HUES6 (cell line): ENCODE results near the gene ERAP2.

Experiments used
- H3K27ac ChIP-seq: 2 replicates; pipeline ENCODE4 v1.7.0; 2013; ENCODE audit warnings: low read depth, mild to moderate bottlenecking, low read length, inconsistent platforms
- H3K27me3 ChIP-seq: 2 replicates; pipeline ENCODE4 v1.6.1; 2013; ENCODE audit warnings: low read length; ENCODE audit not compliant: control insufficient read depth, insufficient read depth
- H3K36me3 ChIP-seq: 2 replicates; pipeline ENCODE4 v1.6.1; 2013; ENCODE audit warnings: low read length; ENCODE audit not compliant: control insufficient read depth, insufficient read depth
- H3K4me1 ChIP-seq: 2 replicates; pipeline ENCODE4 v1.6.1; 2013; ENCODE audit warnings: low read length; ENCODE audit not compliant: control insufficient read depth, insufficient read depth
- H3K4me3 ChIP-seq: 2 replicates; pipeline ENCODE4 v1.5.1; 2013; ENCODE audit warnings: low read depth, low read length
- H3K9ac ChIP-seq: one replicate; pipeline ENCODE4 v1.6.1; 2013; ENCODE audit warnings: mild to moderate bottlenecking, low read length
- H3K9me3 ChIP-seq: 2 replicates; pipeline ENCODE4 v1.6.1; 2013; ENCODE audit warnings: low read depth, low read length; ENCODE audit not compliant: control insufficient read depth, insufficient read depth

Gene ERAP2

DNA sequence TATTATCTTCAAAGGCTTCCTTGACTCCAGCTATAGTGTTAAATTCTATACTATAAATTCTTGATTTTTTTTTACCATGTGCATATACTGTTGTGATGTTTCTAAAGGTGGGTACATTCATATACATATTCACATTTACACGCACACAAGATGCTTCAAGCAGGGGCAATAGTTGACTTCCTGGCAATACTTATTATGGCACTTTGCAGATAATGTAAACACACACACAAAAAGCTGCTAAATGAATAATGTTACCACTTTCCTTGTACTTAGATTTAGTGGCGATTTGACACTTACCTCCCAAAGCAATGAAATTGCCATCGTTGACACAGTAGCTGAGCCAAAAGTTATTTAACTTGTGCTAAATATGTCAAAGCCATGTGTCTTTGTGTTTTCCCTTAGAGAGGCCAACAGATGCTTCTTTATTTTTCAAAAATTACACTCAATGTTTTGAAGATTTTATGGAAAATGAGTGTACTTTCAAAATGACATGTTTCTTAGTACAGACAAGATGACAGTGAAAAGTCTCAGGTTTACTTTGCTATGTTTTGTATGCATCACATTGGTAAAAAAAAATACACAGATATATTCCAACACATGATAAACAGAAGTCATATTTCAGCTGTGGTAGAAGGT, 12.2 kb upstream of the ERAP2 start:
- no peaks in the 10 kb centered on the region for H3K27me3 ChIP-seq
- no peaks in the 10 kb centered on the region for H3K9me3 ChIP-seq
- no peak overlapping the region for H3K4me3 ChIP-seq
- H3K27ac ChIP-seq, result no peak overlapping the region
- H3K4me1 ChIP-seq, result 0 out of 2 replicates have a peak, but pooled peaks cover under 1% of the 10 kb centered on the region
- no peak overlapping the region for H3K9ac ChIP-seq
- no peaks in the 10 kb centered on the region for H3K36me3 ChIP-seq

DNA sequence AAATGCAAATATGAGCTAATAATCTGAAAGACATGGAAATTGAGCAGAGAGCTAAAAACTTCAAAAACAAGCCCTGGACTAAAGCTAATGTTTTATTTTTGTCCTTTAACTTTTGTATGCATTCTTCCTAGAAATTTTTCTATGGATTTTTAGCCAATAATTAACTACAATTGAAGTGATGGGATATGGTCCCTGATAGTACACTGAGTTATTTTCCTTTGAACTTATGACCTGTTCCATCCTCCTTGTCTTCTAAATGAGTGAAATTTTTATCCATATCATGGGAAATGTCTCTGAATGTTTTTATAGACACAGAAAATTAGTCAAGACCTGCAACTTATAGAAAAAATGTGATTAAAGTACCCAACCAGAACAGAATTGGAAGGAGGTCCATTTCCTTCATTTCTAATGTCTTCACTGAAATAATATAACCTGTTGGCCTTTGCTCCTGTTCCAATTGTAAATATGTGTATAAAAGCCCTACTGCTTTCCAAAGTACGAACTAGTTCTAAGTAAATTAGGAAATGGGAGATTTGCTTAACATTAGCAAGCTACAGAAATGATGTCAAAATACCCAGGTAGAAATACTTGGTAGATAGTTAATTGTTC, 11.3 kb upstream of the ERAP2 start:
- Histone ChIP-seq H3K27me3 (no peaks in the 10 kb centered on the region), H3K4me3 (no peak overlapping the region), H3K9me3 (no peaks in the 10 kb centered on the region), H3K9ac (no peak overlapping the region), H3K27ac (no peak overlapping the region), H3K36me3 (no peaks in the 10 kb centered on the region), H3K4me1 (peaks cover 5% of the 10 kb centered on the region)

DNA sequence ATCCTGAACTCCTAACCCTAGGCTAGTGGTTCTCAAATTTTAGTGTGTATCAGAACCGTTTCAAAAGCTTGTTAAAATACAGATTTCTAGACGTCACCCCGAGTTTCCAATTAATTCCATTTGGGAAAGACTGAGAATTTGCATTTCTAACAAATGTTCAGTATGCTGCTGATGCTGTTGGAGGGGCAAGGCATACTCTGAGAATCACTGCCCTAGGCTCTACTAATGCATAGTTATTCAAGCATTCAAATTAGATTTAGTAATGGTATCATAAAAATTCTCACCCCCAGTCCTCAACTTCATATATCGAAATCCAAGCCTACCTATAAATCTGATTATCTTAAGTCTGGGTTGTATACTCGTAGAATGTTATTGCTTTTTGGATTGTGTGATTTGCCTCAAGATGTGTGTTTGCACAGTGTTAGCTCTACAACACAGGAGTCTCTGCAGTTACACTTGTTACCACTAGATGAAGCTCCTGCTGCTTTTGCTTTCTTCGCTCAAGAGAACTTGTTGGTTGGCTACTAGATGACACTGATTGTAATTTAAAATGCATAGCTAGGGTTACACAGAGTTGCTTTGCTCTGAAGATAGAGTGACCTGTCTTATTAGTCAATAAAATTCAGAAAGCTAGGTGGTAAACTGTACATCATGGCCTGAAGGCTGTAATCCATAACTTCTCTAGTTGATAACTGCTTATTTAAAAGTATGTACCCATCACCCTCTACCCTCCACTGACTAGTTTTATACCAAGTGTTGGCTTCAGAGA, 7.5 kb upstream of the ERAP2 start:
- H3K27ac ChIP-seq, result no peak overlapping the region
- no peaks in the 10 kb centered on the region for H3K9me3 ChIP-seq
- H3K36me3 ChIP-seq, result no peaks in the 10 kb centered on the region
- H3K9ac ChIP-seq, result no peak overlapping the region
- H3K4me1 ChIP-seq, result peaks cover 17% of the 10 kb centered on the region
- H3K27me3 ChIP-seq, result no peaks in the 10 kb centered on the region
- no peak overlapping the region for H3K4me3 ChIP-seq

DNA sequence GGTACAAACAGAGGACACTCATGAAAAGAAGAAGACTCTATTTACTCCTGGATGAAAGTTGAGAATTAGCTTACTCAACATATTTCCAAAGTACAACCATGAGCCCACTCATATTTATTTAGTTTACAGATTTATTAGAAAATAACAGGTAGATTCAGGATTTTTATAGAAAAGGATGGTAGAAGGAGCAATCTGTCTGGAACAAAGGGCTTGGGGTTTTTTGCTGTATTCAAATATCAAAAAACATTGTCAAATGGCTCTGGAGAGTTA, 7.0 kb upstream of the ERAP2 start:
- Histone ChIP-seq H3K9ac (no peak overlapping the region), H3K9me3 (no peaks in the 10 kb centered on the region), H3K4me3 (no peak overlapping the region), H3K4me1 (peaks cover 17% of the 10 kb centered on the region), H3K27me3 (no peaks in the 10 kb centered on the region), H3K36me3 (no peaks in the 10 kb centered on the region), H3K27ac (no peak overlapping the region)

DNA sequence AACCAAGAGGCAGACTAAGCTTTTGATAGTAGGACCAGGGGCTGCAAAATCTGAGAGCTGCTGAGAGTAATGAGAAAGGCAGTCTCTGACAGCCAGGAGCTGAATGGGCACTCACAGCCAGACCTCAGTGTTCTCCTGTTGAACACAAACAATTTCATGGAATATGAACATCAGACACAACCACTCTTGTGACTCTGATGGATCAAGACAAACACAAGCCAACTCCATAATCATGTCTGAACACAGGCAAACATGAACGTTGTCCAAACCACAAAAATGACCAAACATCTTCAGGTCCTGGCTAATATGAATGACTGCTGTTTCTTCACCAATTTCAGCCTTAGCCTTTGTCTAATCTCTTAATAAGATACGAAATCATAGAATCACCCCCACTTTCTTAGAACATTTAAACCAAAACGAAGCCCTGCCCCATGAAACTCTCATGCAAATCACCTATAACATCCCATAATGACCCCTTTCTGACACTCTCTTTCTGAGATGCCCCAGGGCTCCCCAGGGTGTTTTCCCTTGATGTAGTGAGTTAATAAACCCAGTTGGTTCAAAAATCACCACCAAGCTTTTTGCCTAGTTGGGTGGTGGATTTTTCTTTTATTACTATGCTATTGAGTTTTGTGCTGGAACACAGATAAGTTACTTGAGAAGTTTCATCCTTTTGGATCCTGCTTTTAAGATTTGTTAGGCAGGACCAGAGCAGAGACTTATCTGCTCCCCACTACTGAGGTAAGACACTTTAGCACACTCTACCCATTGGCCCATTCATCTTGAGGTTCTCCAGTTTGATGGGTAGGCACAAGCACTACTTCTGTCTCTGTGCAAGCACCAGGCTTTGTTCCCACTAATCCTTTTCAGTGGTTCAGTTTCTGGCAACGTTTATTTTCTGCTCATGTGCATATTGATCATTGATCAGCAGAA, 5.9 kb upstream of the ERAP2 start:
- Histone ChIP-seq H3K36me3 (no peaks in the 10 kb centered on the region), H3K4me3 (no peak overlapping the region), H3K27ac (no peak overlapping the region), H3K9me3 (no peaks in the 10 kb centered on the region), H3K9ac (no peak overlapping the region), H3K4me1 (peaks cover 17% of the 10 kb centered on the region), H3K27me3 (no peaks in the 10 kb centered on the region)

DNA sequence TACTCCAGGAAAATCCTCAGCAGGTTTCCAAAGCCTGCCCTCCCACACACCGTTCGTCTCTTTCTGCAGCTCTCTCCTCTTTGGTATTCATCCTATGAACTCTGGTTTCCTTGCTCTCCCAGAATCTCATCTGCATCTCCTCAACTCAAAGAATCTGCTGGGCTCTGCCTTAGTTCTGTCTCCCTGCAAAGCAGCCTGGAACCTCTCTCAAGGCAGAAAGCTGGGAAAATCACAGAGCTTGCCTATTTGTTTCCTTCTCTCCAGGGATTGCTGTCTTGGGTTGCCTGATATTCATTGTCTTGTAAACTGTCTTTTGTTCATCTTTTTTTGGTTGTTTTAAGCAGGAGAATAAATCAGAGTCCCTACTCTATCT, 5.3 kb upstream of the ERAP2 start:
- H3K27me3 ChIP-seq, result no peaks in the 10 kb centered on the region
- no peaks in the 10 kb centered on the region for H3K9me3 ChIP-seq
- H3K27ac ChIP-seq, result no peak overlapping the region
- peaks cover 23% of the 10 kb centered on the region for H3K4me1 ChIP-seq
- H3K4me3 ChIP-seq, result no peak overlapping the region
- H3K9ac ChIP-seq, result no peak overlapping the region
- no peaks in the 10 kb centered on the region for H3K36me3 ChIP-seq

DNA sequence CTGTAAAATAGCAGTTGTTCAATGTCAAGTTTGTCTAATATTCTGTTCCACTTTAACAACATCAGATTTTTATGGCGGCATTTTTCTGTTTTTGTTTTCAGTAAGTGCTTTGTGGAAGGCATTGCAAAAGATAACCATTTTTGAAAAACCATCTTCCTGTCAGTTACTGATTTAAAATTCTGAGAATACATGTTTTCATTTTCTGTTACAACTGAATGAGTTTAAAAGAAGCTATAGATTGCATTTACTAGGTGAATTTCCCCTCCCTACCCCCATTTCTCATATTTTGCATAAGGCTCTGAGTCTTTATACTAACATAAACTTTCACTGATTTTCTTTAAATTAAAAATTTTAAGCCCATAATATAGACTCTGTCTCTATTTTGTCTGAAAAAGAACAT, 4.6 kb upstream of the ERAP2 start:
- no peak overlapping the region for H3K4me3 ChIP-seq

DNA sequence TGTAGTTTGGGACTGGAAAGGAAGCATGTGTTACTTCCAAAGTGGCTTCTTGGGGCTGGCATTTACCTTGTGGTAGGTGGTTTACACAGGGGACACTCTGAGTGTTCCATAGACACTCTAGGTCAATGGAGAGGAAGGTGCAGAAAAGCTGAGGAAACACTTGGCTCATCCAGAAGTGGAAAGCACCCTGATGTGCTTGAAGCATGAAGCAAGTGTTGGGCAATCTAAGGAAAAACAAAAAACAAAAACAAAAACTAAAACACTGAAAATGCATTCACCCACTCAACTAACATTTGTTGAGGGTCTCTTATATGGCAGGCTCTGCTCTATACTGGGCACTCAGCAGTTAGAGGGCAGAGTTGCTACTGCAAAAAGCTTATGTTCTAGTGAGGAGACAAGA, 2.9 kb upstream of the ERAP2 start:
- H3K27me3 ChIP-seq, result no peaks in the 10 kb centered on the region

More for the DNA sequence above, 4.6 kb upstream of the ERAP2 start:
- Histone ChIP-seq H3K9me3 (no peaks in the 10 kb centered on the region), H3K4me1 (peaks cover 30% of the 10 kb centered on the region), H3K36me3 (no peaks in the 10 kb centered on the region), H3K27me3 (no peaks in the 10 kb centered on the region), H3K27ac (no peak overlapping the region), H3K9ac (no peak overlapping the region)

DNA sequence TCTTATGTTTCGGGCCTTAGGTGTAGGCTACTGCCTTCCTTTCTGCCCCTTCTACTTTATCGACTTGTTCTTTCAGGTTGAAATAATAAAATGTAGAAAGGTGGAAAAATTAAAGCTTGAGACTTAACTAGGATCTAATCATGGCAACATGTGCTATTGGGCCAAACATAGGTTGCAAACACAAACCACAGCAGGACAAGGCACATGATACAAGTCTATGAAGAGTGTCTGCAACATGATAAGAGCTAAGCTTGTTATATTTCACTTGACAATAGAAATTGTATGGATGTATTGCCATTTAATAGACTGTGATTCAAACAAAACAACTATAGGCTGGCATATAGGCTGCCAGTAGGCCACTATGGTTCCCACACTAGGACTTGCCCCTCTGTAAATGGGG, 1.7 kb upstream of the ERAP2 start:
- H3K9me3 ChIP-seq, result no peaks in the 10 kb centered on the region
- H3K36me3 ChIP-seq, result no peaks in the 10 kb centered on the region
- no peaks in the 10 kb centered on the region for H3K27me3 ChIP-seq
- no peak overlapping the region for H3K4me3 ChIP-seq
- no peak overlapping the region for H3K9ac ChIP-seq
- H3K27ac ChIP-seq, result no peak overlapping the region
- peaks cover 27% of the 10 kb centered on the region for H3K4me1 ChIP-seq

More for the DNA sequence above, 2.9 kb upstream of the ERAP2 start:
- Histone ChIP-seq H3K4me3 (no peak overlapping the region), H3K9ac (no peak overlapping the region), H3K4me1 (peaks cover 30% of the 10 kb centered on the region), H3K9me3 (no peaks in the 10 kb centered on the region), H3K36me3 (no peaks in the 10 kb centered on the region), H3K27ac (no peak overlapping the region)

DNA sequence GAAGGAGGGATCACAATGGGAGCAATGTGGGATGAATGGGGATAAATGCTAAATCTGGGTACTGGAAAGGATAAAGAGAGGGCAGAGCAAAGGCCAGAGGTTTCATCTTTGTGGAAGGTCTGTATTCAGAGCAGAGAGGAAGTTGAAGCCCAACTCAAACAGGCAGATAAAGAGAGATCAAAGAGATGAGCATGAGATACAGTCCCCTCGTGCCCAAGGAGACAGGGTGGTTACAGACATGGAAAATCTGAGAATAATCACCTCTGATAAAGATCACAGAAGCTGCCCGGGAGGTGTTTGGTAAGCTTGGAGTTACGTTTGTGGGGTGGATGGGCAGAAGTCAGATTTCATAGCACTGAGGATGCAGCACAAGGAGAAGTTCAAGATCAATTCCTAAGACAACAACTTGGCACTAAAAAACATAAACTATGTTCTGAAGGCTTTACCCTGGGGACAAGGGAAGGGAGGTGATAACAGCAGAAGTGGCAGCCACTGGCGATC, 459 bp upstream of the ERAP2 start:
- H3K4me1 ChIP-seq, result peaks cover 17% of the 10 kb centered on the region; the same call in 1 of the 2 replicates
- no peak overlapping the region for H3K27ac ChIP-seq
- H3K36me3 ChIP-seq, result no peaks in the 10 kb centered on the region
- peak overlapping the region; percentile 14; the same call in 1 of the 2 replicates for H3K4me3 ChIP-seq
- H3K9ac ChIP-seq, result no peak overlapping the region
- H3K9me3 ChIP-seq, result no peaks in the 10 kb centered on the region
- H3K27me3 ChIP-seq, result no peaks in the 10 kb centered on the region
